Stimulated activated CD4-positive, alpha-beta T cell treated with anti-CD3 and anti-CD28 coated beads, TNF-alpha, amount 100 ng/mL, for 1 hour (primary cell): ENCODE data around the gene FRK.

ENCODE experiments used
- DNase-seq, 3 donors: peaks; one replicate each; pipeline ENCODE4 v3.0.0-alpha.2; 2020; ENCODE audit warnings: low read depth in 3 of 3, low spot score in 1 of 3

The FRK gene

DNA sequence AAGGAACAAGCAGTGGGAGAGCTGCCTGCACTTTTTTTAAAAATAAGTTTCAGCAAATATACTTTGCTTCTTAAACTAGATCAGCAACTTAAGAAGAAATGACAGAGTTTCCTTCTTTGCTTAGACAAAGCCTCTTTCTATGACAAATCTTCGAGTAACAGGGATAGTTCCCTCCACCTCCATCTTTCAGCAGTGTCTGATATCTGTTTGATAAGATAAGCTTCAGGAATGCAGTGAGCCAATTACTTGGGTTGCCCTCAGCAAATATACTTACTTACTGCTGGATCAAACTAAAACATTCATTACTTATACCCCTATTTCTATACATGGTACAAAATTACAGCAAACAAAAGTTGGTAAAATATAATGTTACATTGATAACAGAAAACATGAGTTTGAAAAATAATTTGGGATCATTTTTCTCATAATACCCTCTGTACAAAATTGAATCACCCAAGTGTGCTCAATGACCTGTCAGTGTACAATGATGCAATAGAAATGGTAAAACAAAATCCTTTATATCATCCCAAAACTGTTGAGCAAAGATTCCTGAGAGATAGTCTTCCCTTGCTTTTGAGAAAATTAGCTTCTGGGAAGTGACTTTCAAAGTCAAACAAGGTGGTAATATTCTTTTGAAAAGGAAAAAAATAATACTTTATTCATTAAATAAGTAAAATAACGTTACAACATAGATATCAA is 24.5 kb downstream of the FRK start:
- DNase-seq, result no peak

DNA sequence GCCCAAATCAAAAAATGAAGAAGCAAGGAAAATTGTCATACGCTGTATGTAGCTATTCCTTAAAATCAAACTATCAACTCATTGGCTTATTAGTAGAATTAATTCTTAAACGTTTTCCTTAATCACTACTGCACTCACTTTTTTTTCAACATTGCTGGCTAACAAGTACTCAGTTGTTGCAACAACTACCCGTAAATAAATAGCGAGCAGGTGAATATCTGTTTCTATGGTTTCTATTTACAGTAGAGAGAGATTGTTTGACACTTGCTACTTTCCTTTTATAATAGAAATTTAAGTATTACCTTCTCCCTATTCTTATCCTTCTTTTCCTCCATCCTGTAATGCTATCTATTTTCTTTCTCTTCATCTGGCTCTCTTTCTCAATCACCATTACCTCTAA is 25.1 kb downstream of the FRK start:
- DNase-seq, result no peak

DNA sequence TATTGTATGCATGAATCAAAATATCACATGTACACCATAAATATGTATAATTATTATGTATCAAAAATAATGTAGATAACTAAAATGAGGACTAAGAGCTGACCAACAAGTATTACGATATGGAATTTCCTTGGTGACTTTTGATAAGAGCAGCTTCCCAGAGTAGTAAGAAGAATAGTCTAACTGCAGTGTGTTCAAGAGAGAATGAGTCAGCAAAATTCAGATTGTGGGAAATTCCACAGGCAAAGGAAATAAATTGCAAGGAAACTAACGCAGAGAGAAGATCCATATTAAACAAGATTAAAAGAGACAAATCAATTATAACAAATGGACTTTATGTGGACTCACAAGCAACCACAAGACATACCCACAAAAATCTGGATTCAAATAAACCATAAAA is 26.4 kb downstream of the FRK start:
- DNase-seq, result no peak

DNA sequence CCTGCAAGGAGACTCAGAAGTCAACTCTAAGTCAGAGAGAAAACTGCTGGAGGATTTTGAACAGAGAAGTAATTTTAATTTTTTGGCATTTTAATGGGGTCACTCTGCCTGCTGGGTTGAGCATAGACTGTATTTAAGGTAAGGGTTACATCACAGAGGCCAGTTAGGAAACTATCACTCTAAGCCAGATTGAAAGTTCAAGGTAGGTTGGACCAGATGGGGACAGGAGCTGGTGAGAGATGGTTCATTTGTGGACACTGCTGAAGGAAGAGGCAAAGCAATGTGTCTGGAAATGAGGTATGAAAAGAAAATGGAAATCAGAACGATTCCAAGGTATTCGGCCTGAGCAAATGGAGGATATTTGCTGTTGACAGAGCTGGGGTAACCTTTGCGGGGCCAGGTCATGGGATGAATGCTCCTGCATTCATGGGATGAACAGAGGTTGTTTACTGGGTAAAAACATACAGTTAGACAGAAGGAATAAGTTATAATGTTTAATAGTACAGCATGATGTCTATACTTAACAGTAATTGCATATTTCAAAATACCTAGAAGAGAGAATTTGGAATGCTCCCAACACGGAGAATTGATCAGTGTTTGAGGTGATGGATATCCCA is 26.9 kb downstream of the FRK start:
- no peak for DNase-seq

DNA sequence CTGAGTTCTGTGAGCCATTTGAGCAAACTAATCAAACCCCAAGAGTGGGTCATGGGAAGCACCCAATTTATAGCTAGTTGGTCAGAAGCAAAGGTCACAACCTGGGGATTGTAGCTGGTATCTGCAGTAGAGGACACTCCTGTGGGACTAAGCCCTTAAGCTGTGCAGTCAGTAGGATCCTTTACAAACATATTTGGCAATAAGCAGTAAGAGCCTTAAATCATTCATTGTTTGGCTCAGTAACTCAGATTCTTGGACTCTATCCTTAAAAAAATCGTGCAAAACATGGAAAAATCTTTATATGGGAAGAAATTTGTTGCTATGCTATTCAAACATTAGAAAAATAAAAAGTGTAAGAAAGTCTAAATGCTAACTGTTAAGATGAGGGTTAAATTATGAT is 29.9 kb downstream of the FRK start:
- DNase-seq, result no peak

DNA sequence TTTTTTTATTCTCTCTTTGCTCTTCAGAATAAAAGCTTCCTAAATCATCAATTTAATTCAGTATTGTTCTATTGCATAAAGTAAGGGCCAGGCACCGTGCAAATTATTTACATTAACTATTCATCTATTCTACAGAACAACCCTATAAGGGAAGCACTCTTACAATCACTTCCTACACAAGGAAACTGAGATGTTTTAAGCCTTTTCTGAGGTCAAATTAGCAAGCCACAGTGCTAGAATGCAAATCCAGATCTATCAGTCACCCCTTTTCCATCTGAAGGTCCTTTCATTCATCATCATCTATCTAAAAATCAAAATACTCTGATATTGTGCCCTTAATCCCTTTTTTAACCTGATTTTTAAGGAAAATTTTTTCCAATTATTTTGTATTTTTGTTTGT is 31.2 kb downstream of the FRK start:
- DNase-seq, result no peak

DNA sequence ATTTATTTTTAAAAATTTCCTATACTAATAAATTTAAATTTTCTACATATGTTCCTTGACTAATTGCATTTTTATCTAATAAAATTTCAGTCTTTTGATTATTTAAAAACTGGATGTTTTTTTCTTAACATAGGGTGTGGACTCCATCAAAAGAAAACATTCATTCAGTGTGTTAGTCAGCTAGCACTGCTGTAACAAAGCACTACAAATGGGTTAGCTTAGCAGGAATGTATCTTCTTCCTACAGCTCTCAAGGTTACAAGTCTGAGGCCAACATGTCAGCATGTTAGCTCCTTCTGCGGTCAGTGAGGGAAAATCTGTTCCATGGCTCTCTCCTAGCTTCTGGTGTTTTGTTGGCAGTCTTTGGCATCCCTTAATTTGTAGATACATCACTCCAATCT is 32.5 kb downstream of the FRK start:
- DNase-seq, result no peak

DNA sequence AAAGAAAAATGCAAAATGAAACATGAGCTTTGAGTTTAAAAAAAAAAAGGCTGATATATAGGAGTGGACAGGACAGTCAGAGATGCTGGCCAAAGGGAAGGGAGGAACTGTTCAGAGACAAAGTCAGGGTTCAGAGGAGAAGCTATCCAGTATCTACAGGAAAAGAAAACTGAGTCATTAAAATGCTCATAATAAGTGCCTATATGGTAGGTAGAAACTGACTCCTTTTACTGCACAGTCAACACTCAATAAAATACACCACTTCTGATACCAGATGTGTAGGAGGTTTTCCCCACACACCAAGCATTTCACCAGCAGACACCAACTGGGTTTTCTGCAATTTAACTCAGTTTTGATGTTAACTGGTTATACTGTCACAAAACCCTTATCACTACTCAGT is 32.9 kb downstream of the FRK start:
- DNase-seq, result no peak

DNA sequence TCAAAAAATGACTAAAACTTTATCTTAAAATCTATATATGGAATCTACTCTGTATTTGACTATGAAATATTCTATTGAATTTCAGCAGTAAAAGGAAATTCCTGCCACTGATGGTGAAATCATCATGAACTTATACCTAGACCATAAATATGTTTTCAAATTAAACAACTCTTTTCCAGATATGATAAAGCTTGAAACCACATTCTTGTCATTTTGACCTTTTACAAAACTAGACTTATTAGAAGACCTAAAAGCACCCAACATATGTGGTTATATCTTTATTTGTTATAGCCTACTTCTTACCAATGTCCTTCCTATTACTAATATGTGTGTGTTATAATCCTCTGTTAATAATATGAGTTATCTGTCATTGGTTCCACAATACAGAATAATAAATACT is 35.3 kb downstream of the FRK start:
- no peak for DNase-seq

DNA sequence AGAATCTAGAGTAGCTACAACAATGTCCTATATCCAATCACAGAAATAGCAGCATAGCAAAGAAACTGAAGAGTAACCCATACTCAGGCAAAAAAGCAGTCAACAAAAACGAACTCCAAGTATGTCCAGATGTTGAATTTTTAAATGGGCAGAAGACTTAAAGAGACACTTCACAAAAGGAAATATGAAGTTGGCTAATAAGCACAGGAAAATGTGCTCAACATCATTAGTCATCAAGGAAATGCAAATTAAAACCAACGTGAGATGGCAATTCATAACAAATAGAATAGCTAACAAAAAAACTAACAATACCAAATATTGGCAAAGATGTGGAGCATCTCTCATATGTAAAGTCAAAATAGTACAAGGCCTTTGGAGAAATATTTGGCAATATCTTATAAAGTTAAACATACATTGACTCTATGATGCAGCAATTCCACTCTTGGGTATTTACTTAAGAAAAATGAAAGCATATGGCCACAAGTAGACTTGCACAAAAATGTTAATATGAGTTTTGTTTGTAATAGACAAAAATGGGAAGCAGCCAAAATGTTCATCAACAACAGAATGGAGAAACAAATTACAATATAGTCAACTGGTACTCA is 37.7 kb downstream of the FRK start:
- no peak for DNase-seq

DNA sequence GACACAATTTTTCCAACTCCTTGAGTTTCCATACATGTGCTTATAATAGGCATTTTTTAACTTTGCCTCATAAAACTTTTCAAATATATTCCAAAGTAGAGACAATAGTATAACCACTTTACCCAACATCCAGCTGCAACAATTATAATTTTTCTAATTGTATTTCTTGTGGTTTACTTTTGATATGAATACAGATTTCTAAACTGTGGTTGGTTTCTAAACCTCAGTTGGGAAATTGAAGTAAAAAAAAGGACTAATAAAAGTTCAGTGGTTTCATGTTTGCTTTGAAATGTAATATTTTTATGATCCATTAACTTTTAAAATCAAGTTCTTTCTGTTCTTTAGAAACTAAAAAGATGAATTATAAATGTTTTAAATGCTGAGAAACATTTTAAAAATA is 40.0 kb downstream of the FRK start:
- no peak for DNase-seq

DNA sequence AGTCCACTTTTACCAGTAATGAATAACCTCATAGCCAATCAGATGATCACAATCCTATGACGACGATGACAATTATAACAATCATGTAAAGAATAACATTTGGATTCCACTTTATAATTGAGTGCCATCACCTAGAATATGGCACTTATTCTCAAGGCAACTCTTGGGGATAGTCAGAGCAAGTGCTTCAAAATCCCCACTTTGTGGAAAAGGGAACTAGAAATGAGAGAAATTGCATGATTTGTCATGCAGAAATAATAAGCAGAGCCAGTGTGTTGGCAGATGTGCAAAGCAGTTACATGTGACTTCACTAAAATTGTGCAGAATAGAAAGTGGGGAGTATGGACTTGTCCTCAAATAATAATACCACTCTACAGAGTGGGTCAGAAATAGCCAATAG is 41.3 kb downstream of the FRK start:
- no peak for DNase-seq

DNA sequence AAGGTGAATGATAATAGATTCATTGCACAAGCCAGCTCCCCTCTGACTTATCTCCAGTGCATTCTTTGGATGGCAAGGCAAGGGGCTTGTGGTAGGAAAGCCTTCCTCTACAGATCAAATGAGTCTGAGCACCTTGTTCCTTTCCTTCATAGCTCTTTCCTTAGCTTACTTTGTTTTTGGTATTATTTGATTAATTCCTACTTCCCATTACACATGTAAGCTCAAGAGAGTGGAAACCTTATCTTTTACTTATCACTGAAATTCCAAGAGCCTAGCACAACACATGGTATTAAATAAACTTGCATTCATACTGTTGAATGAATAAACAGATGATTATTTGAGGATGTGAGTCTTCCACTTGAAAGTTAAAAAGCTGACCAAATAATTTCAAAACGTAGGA is 41.7 kb downstream of the FRK start:
- DNase-seq, result no peak

DNA sequence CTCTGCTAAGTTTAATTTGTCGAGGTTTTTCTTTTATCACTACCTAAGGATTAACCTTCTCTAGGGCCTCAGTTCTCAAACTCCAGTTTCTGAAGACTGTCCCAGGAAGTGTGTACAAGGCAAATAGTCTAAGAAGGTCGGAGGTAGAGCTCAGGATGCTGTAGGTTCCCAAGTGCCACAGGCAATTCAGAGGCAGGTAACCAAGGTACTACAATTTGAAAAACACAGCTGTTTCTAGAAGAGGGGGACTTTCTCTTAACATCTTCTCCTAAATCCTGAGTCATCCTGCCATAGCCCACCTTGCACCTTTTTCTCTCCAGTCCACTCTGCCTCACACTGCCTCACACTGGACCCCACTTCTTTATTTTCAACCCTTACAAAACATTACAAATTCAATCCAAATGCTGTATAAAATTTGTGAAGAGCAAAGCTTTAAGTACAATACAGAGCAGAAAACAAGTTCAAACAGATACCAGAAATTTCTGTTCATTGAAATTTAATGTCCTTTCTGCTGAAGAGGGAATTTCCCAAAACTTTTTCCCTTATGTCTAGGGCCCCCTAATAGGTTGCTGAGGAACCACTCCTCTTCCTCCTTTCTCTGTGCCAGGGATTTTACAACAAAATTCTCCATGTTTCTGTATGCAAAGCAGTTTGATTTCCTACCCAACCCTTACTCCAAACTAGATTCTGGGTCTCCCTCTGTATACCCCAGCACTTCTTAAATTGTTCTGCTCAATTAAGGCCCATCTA is 43.0 kb downstream of the FRK start:
- no peak for DNase-seq

DNA sequence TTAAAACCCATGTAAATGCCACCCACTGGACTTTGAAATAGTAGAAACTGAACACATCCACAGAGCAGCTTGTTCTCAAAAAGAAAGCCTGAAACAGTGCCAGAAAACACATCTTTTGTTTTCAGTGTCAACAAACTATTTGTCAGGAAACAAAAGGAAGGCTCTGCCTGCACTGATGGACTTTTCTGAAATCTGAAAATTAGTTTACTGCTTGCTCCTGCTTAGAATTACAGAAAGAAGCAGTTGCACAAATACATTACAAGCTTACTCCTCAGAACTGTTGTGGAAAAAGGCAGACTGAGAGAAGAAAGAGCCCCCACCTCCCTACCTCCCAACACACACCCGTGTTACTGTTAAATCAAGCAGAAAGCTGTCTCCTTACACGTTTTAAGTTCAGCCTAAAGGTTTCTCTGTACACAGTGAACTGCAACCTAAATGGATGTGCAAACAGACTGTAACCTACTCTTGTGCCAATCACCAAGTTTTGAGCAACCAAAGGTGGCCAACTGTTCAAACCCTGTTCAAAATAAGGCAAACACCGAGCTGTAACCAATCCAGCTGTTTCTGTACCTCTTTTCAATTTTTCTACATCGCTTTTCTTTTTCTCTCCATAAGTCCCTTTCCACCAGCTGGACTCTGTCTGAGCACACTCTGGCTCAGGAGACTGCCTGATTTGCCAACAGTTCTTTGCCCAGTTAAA is 43.7 kb downstream of the FRK start:
- DNase-seq, result no peak

DNA sequence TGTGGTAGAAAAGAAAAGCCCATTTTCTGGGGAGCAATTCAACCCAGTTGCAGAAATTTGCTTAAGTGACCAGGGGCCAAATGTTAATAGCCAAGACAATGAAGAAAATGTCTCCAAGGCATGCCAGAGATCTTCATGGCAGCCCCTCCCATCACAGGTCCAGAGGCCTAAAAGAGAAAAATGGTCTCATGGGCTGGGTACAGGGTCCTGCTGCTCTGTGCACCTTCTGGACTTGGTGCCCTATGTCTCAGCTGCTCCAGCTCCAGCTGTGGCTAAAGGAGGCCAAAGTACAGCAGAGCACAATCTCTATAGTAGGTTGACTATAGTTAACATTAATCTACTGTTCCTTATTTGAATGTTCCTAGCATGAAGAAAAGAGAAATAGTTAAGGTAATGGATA is 44.7 kb downstream of the FRK start:
- no peak for DNase-seq

DNA sequence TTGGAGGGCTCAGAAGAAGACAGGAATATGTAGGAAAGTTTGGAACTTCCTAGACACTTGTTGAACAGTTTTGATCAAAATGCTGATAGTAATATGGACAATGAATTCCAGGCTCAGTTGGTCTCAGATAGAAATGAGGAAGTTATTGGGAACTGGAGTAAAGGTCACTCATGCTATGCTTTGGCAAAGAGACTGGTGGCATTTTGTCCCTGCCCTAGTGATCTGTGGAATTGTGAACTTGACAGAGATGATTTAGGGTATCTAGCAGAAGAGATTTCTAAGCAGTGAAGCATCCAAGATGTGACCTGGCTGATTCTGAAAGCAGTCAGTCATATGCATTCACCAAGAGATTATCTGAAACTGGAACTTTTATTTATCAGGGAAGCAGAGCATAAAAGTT is 45.1 kb downstream of the FRK start:
- DNase-seq, result no peak

DNA sequence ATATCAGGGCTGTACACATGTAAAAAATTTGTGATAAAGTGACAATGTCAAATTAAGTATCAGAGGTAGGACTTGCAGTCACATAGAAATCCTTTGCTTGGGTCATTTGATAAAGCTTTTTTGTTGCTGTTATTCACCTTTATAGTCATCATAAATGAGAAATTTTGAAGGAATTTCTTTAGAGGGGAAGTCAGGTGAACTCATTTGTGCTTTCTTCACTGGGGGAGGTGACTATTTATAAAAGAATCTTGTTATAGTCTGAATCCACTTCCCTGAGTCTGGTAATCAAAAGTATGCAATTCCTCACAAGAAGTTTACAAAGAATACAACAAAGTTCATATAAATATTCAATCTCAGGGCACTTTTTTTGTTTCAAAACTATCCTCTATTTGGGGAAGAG is 47.7 kb downstream of the FRK start:
- no peak for DNase-seq

DNA sequence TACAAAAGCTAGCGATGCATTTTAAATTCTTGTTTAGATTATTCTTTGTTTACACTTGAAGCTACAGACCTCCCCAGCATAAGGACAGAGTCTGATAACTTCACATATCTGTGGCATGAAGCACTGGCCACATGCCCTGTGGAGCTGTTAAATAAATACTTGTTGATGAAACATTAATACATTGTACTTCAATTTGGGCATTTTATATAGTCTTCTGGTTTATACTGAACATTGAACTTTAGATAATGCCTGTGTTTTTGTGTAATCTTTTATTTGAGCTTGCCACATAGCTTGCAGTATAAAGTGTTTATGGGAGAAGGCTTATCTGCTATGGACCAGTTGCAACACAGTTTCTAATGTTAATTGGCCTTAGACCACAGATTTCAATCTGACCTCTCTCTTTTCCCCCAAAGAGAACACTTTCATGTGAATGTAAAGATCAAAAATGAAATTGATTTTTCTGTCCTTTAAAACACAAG is 48.2 kb downstream of the FRK start:
- DNase-seq, result no peak

DNA sequence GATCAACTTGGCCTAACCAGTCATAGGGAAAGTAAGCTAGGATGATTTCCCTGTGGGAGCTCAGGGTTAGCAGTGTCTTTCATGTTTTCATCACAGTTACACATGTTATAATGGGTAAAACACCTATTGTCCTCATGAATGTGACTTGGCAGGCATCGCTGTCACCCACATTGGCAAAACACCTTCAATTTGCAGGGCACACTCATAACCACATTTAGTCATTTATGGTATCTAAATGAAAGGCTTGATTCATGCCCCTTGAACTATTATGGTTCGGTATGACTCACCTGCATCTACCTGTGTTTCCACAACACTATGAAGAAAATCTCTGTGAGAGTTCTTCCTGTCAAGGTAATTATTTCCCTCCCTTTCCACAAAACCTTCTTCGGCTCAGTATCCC is 49.2 kb downstream of the FRK start:
- peak in 1 of 3 donors; percentile 2 for DNase-seq

DNA sequence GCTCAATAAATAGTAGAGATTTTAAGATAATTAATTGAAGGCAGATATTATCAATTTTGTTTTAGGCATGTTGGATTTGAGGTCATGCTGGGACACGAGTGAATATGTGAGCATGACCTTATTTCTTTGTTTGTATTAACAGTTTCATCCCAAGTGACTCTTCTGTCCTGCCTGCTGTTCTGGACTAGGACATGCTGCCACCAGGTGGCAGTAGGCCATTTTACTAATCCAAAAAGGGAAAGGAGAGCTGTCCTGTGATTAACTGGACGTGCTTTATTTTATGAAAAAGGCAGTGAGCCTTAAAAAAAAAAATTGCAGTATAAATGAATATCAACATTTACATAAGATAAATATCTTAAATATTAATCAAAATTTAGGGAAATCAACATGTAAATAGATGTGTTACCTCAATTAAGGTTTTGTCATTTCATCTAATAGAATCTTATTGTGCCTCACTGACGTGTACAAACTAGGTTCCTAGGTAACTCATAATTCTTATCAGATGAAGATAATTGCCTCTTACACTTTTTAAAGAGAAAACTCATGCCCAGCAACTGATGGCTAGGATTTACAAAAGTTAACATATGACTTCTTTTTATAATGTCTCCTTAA is 49.8 kb downstream of the FRK start:
- peak in 1 of 3 donors; percentile 4 for DNase-seq
